Measurements from ENCODE around the gene B4GALT3.

The B4GALT3 gene

DNA sequence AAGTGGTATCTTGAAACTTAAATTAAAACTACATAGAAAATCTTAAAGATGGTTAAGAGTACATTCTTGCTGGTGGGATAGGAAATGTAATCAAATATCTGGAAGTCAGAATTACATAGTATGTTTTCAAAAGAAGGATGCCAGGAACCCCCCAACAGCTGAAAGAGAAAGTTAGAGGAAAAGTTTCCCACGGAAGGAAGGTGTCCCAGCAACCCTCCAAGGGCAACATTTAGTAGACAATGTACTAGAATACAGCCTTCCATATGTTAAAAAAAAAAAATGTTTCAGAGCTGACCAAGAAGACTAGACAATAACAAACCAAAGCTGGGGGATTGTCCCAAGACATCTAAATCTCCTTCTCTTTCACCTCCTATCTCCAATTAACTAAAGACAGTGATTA is 47.0 kb downstream of the B4GALT3 start:
- Histone ChIP-seq H3K27ac (ENCODE audit: insufficient read depth, low read length, poor library complexity, severe bottlenecking) (no peak overlapping the region), H3K9me3 (ENCODE audit: control insufficient read depth, low read length) (no peaks in the 10 kb centered on the region), H3K4me3 (ENCODE audit: insufficient read depth, low read depth, low read length, poor library complexity, severe bottlenecking) (no peak overlapping the region), H3K36me3 (ENCODE audit: control insufficient read depth, insufficient read depth, low read length) (peaks cover 10% of the 10 kb centered on the region), H3K4me1 (ENCODE audit: control insufficient read depth, insufficient read depth, low read length, poor library complexity, severe bottlenecking) (peaks cover 18% of the 10 kb centered on the region), H3K27me3 (replicated peaks; ENCODE audit: control insufficient read depth, insufficient read depth, low read length, poor library complexity, severe bottlenecking) (no peaks in the 10 kb centered on the region)
- no peak for DNase-seq

DNA sequence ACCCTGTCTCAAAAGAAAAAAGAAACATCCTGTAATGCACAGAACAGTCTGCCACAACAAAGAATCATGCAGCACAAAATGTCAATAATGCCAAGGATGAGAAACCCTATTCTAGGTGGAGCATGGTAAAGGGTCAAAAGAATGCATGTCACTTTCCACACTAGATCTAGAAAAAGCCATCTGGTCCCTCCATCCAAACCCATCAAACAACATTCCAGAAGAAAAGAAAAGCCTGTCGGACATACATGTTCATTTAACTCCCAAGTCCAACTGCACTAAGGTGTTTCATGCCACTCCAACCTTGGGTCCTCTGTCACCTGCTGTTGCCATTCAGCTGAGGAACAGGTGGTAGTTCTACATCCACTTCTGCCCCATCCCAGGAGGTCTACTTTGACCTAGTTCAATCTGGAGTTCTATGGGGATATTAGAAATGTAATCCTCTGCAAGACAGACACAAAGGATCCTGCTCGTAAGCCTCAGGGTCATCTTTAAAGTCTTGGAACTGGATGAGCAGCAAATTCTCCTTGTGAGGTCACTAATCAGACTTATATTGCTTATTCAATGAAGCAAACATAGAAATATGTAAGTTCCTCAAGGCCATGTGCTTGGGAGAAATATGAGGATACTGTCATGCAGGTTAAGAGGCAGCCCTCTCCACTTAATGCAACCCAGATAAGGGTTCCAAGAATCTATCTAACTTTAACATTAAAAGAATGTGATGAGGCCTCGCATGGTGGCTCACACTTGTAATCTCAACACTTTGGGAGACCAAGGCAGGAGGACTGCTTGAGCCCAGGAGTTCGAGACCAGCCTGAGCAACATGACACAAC is 48.5 kb downstream of the B4GALT3 start:
- H3K4me3 ChIP-seq (ENCODE audit: insufficient read depth, low read depth, low read length, poor library complexity, severe bottlenecking), result no peak overlapping the region
- H3K27me3 ChIP-seq (replicated peaks; ENCODE audit: control insufficient read depth, insufficient read depth, low read length, poor library complexity, severe bottlenecking), result no peaks in the 10 kb centered on the region
- no peaks in the 10 kb centered on the region for H3K9me3 ChIP-seq (ENCODE audit: control insufficient read depth, low read length)
- H3K27ac ChIP-seq (ENCODE audit: insufficient read depth, low read length, poor library complexity, severe bottlenecking), result no peak overlapping the region
- DNase-seq, result no peak
- H3K36me3 ChIP-seq (ENCODE audit: control insufficient read depth, insufficient read depth, low read length), result peaks cover 25% of the 10 kb centered on the region
- peaks cover 15% of the 10 kb centered on the region for H3K4me1 ChIP-seq (ENCODE audit: control insufficient read depth, insufficient read depth, low read length, poor library complexity, severe bottlenecking)

DNA sequence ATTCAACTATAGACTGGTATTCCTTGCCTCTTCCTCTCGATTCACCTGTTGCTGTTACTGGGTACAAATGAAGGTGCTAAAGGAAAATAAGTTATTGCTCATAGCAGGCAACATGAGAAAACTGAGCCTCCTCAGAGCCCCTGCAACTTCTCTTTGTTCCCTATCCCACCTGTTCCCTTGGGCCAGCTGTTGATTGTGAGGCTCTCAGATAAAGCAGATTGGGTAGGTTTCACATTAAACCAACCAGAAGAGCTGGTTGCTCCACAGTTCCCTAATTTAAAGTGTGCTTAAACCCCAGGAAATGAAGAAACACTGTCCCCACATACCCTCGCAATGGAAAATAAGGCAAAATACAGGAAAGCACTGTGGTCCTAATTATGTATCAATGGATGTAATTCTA is 49.7 kb downstream of the B4GALT3 start:
- Histone ChIP-seq H3K4me1 (ENCODE audit: control insufficient read depth, insufficient read depth, low read length, poor library complexity, severe bottlenecking) (peaks cover 9% of the 10 kb centered on the region), H3K27ac (ENCODE audit: insufficient read depth, low read length, poor library complexity, severe bottlenecking) (no peak overlapping the region), H3K36me3 (ENCODE audit: control insufficient read depth, insufficient read depth, low read length) (peaks cover 34% of the 10 kb centered on the region), H3K4me3 (ENCODE audit: insufficient read depth, low read depth, low read length, poor library complexity, severe bottlenecking) (no peak overlapping the region), H3K9me3 (ENCODE audit: control insufficient read depth, low read length) (no peaks in the 10 kb centered on the region), H3K27me3 (replicated peaks; ENCODE audit: control insufficient read depth, insufficient read depth, low read length, poor library complexity, severe bottlenecking) (no peaks in the 10 kb centered on the region)
- DNase-seq, result no peak

DNA sequence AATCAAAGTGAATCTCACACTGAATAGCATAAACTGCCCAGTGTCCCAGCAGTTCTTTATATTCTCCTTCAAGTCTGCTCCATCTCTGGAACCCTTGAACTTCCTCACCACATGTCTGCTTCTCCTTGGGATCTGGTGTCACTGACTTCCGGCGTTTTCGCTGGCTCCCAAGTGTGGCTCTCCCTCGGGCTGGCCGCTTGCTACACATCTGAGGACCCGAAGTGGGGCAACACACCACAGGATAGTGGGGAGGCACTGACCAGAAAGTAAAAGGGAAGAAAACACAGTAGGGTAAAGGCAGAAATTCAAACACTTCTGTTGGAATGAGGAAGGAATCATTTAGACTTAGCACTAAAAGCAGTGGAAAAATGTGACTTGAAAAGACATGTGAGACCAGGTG is 54.3 kb downstream of the B4GALT3 start:
- no peak for DNase-seq
- Histone ChIP-seq H3K27me3 (replicated peaks; ENCODE audit: control insufficient read depth, insufficient read depth, low read length, poor library complexity, severe bottlenecking) (no peaks in the 10 kb centered on the region), H3K4me3 (ENCODE audit: insufficient read depth, low read depth, low read length, poor library complexity, severe bottlenecking) (no peak overlapping the region), H3K4me1 (ENCODE audit: control insufficient read depth, insufficient read depth, low read length, poor library complexity, severe bottlenecking) (peaks cover 17% of the 10 kb centered on the region), H3K36me3 (ENCODE audit: control insufficient read depth, insufficient read depth, low read length) (peaks cover 59% of the 10 kb centered on the region), H3K9me3 (ENCODE audit: control insufficient read depth, low read length) (no peaks in the 10 kb centered on the region), H3K27ac (ENCODE audit: insufficient read depth, low read length, poor library complexity, severe bottlenecking) (no peak overlapping the region)

DNA sequence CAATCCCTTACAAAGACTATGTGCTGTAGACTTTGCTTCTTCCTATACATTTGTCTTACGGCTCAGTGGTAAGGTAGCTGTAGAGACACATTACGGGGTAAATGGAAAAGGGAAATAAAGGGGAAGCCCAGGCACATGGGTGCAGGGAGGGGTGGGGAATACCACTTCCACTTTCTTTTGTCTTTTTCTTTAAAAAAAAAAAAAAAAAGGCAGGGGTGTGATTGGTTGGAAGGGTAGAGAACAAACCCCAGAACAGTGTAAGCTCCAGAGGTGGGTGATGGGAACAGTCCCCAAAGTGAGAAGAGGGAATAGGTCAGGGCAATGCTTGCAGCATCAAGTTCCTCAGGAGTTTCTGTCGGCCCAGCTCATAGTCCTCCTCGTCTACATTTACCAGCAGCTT is 55.5 kb downstream of the B4GALT3 start:
- Histone ChIP-seq H3K4me1 (ENCODE audit: control insufficient read depth, insufficient read depth, low read length, poor library complexity, severe bottlenecking) (peaks cover 20% of the 10 kb centered on the region), H3K4me3 (ENCODE audit: insufficient read depth, low read depth, low read length, poor library complexity, severe bottlenecking) (no peak overlapping the region), H3K9me3 (ENCODE audit: control insufficient read depth, low read length) (no peaks in the 10 kb centered on the region), H3K27me3 (replicated peaks; ENCODE audit: control insufficient read depth, insufficient read depth, low read length, poor library complexity, severe bottlenecking) (no peaks in the 10 kb centered on the region), H3K27ac (ENCODE audit: insufficient read depth, low read length, poor library complexity, severe bottlenecking) (no peak overlapping the region), H3K36me3 (ENCODE audit: control insufficient read depth, insufficient read depth, low read length) (peaks cover 58% of the 10 kb centered on the region)
- DNase-seq, result no peak
